ENCODE results near the gene KCNH3.

Gene KCNH3

GRCh38 chr12:49567611-49568441, 29.0 kb downstream of the KCNH3 start, which contains the start of gene MCRS1:
TSS of gene MCRS1 (minus strand) at chr12:49568142. CDS start at chr12:49566731, 1,411 bp downstream.
- Histone ChIP-seq H3K27ac (replicated peaks) (peak within 1 kb of the TSS; percentile 94), H3K4me3 (replicated peaks; ENCODE audit: insufficient read depth, low read length) (peak within 1 kb of the TSS; percentile 85), H3K27me3 (ENCODE audit: insufficient read depth, poor library complexity, severe bottlenecking) (no peaks in the 10 kb centered on the region)
- peak; percentile 89 to 93 for DNase-seq (ENCODE audit: low read depth in 1 of 2, low spot score in 1 of 2)
- TF ChIP-seq POLR2AphosphoS5 (IDR thresholded peaks at IDR 0.05; ENCODE audit: low read depth) (peak; percentile 94), CTCF (IDR thresholded peaks at IDR 0.05; ENCODE audit: insufficient read depth, low read length) (no peak), REST (IDR thresholded peaks at IDR 0.05; ENCODE audit: insufficient replicate concordance, low read depth) (peak; percentile 59), SPI1 (IDR thresholded peaks at IDR 0.05; ENCODE audit: borderline replicate concordance, low read depth) (no peak), GABPA (IDR thresholded peaks at IDR 0.05; ENCODE audit: low read depth) (peak; percentile 98)

GRCh38 chr12:49568442-49569162, 29.8 kb downstream of the KCNH3 start:
- Histone ChIP-seq H3K4me3 (replicated peaks; ENCODE audit: insufficient read depth, low read length) (peak overlapping the region; percentile 85), H3K27me3 (ENCODE audit: insufficient read depth, poor library complexity, severe bottlenecking) (no peaks in the 10 kb centered on the region), H3K27ac (replicated peaks) (peak overlapping the region; percentile 94)
- TF ChIP-seq SPI1 (IDR thresholded peaks at IDR 0.05; ENCODE audit: borderline replicate concordance, low read depth): no peak
- TF ChIP-seq REST (IDR thresholded peaks at IDR 0.05; ENCODE audit: insufficient replicate concordance, low read depth): no peak
- TF ChIP-seq CTCF (IDR thresholded peaks at IDR 0.05; ENCODE audit: insufficient read depth, low read length): no peak
- DNase-seq (ENCODE audit: low read depth in 1 of 2, low spot score in 1 of 2): peak; percentile 22 to 38

- no peak overlapping the region for H3K4me3 ChIP-seq (replicated peaks; ENCODE audit: insufficient read depth, low read length)
- no peak for TF ChIP-seq GABPA (IDR thresholded peaks at IDR 0.05; ENCODE audit: low read depth)
- TF ChIP-seq SPI1 (IDR thresholded peaks at IDR 0.05; ENCODE audit: borderline replicate concordance, low read depth): no peak
- no peak for TF ChIP-seq CTCF (IDR thresholded peaks at IDR 0.05; ENCODE audit: insufficient read depth, low read length)
- no peak for TF ChIP-seq POLR2AphosphoS5 (IDR thresholded peaks at IDR 0.05; ENCODE audit: low read depth)
- TF ChIP-seq REST (IDR thresholded peaks at IDR 0.05; ENCODE audit: insufficient replicate concordance, low read depth): no peak
- no peak for DNase-seq (ENCODE audit: low read depth in 1 of 2, low spot score in 1 of 2)
- no peaks in the 10 kb centered on the region for H3K27me3 ChIP-seq (ENCODE audit: insufficient read depth, poor library complexity, severe bottlenecking)
- H3K27ac ChIP-seq (replicated peaks): no peak overlapping the region
Observed at GRCh38 chr12:49577589-49578315, 38.9 kb downstream of the KCNH3 start.
